ENCODE data around the gene ADAMTS17.

- no peak for TF ChIP-seq POLR2A (IDR thresholded peaks at IDR 0.05)
- no peak for TF ChIP-seq CTCF (IDR thresholded peaks at IDR 0.05)
These were observed 373.9 kb downstream of the ADAMTS17 start for GRCh38 chr15:99967841-99968371.

Measured in testis (tissue), 2 donors.